ENCODE results near the gene APBA2. TPM values are rescaled to one million over a fixed set of nuclear protein-coding genes. Genes with fewer than 3 reads are reported as not detected.

APBA2 gene
- total RNA-seq, 1 donor from 2014 or later = 19.6 TPM

- no peaks in the 10 kb centered on the region for H3K9me3 ChIP-seq
- intact Hi-C loops (cut with DNase I) = no loop called here
Measured at GRCh38 chr15:29094711-29095110, 208.9 kb downstream of the APBA2 start.

GRCh38 chr15:29095746-29096145 lies 210.0 kb downstream of the APBA2 start:
- no peak for DNase-seq (ENCODE audit: extremely low spot score in 2 of 2)
- intact Hi-C loops (cut with DNase I) = no loop called here
- Histone ChIP-seq H3K27me3 (no peaks in the 10 kb centered on the region), H3K4me1 (no peaks in the 10 kb centered on the region), H3K9me3 (no peaks in the 10 kb centered on the region), H3K36me3 (no peaks in the 10 kb centered on the region), H3K27ac (no peak overlapping the region), H3K4me3 (no peak overlapping the region)
- no peak for TF ChIP-seq CTCF (IDR thresholded peaks at IDR 0.05)
- TF ChIP-seq POLR2AphosphoS5 (IDR thresholded peaks at IDR 0.05; ENCODE audit: insufficient read depth in 1 of 2, low read depth in 1 of 2) = no peak
- TF ChIP-seq POLR2A (IDR thresholded peaks at IDR 0.05) = no peak

More at GRCh38 chr15:29094711-29095110, 208.9 kb downstream of the APBA2 start:
- no peak for DNase-seq (ENCODE audit: extremely low spot score in 2 of 2)
- Histone ChIP-seq H3K27me3 (no peaks in the 10 kb centered on the region), H3K27ac (no peak overlapping the region), H3K4me3 (no peak overlapping the region), H3K36me3 (no peaks in the 10 kb centered on the region), H3K4me1 (no peaks in the 10 kb centered on the region)
- TF ChIP-seq POLR2AphosphoS5 (IDR thresholded peaks at IDR 0.05; ENCODE audit: insufficient read depth in 1 of 2, low read depth in 1 of 2) = no peak
- TF ChIP-seq CTCF (IDR thresholded peaks at IDR 0.05) = no peak
- TF ChIP-seq POLR2A (IDR thresholded peaks at IDR 0.05) = no peak

DNA sequence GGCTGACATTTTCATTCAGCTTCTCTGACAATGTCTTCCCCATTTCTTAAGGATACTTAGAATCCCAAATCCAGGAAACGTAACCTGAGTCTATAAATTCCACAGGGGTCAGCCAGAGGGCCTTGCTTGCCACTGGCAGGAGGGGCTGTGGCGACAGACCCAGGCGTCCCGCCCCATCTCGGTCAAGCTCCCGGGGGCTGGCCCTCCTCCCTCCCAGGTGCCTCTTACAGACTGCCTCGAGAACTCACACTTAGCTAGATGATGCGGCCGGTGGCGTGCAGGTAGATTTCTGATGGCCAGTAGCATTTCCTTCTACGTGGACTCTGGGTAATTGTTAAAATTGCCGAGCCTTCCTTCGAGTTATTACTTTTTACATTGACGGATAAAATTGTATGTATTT lies 211.4 kb downstream of the APBA2 start:
- no peaks in the 10 kb centered on the region for H3K4me1 ChIP-seq
- no peak for TF ChIP-seq POLR2A (IDR thresholded peaks at IDR 0.05)
- no peak for DNase-seq (ENCODE audit: extremely low spot score in 2 of 2)
- no peaks in the 10 kb centered on the region for H3K9me3 ChIP-seq
- no peaks in the 10 kb centered on the region for H3K27me3 ChIP-seq
- H3K36me3 ChIP-seq = no peaks in the 10 kb centered on the region
- H3K27ac ChIP-seq = no peak overlapping the region
- intact Hi-C loops (cut with DNase I) = no loop called here
- H3K4me3 ChIP-seq = no peak overlapping the region

GRCh38 chr15:29097971-29098370 lies 212.2 kb downstream of the APBA2 start:
- TF ChIP-seq POLR2A (IDR thresholded peaks at IDR 0.05) (no peak), CTCF (IDR thresholded peaks at IDR 0.05) (no peak), POLR2AphosphoS5 (IDR thresholded peaks at IDR 0.05; ENCODE audit: insufficient read depth in 1 of 2, low read depth in 1 of 2) (no peak)
- intact Hi-C loops (cut with DNase I) = no loop called here
- no peak overlapping the region for H3K4me3 ChIP-seq
- no peak overlapping the region for H3K27ac ChIP-seq
- no peaks in the 10 kb centered on the region for H3K36me3 ChIP-seq
- H3K4me1 ChIP-seq = no peaks in the 10 kb centered on the region
- no peak for DNase-seq (ENCODE audit: extremely low spot score in 2 of 2)
- H3K9me3 ChIP-seq = no peaks in the 10 kb centered on the region
- no peaks in the 10 kb centered on the region for H3K27me3 ChIP-seq

DNA sequence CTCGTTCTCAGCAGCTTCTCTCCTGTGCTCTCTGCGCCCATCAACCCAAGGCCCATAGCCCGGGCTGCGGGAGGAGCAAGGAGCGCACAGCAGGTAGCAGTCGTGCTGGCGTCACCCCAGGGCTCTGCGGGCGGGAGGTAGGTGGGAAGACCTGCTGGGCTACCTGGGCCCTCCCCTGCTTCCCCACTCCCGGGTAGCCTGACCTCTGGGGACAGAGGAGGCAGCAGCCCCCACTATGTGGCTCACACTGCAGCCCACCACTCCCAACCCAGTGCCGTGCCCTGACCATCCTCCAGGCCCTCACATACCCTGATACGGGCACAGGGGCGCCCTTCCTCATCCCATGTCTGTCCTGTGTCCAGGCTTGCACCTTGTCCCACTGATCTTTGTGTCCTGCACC lies 212.9 kb downstream of the APBA2 start:
- intact Hi-C loops (cut with DNase I) = no loop called here
- H3K27ac ChIP-seq = no peak overlapping the region
- no peaks in the 10 kb centered on the region for H3K9me3 ChIP-seq
- TF ChIP-seq CTCF (IDR thresholded peaks at IDR 0.05) (no peak), POLR2AphosphoS5 (IDR thresholded peaks at IDR 0.05; ENCODE audit: insufficient read depth in 1 of 2, low read depth in 1 of 2) (no peak), POLR2A (IDR thresholded peaks at IDR 0.05) (no peak)
- no peaks in the 10 kb centered on the region for H3K27me3 ChIP-seq
- no peak overlapping the region for H3K4me3 ChIP-seq
- peaks cover 5% of the 10 kb centered on the region for H3K4me1 ChIP-seq
- H3K36me3 ChIP-seq = no peaks in the 10 kb centered on the region
- no peak for DNase-seq (ENCODE audit: extremely low spot score in 2 of 2)
